Left ventricle myocardium superior (tissue), 1 donor: ENCODE results near the gene CST2. TPM values are rescaled to one million over a fixed set of nuclear protein-coding genes. Genes with fewer than 3 reads are reported as not detected.
"Not testable (repeated sequence)": the region's sequence is repeated elsewhere in the genome, so short reads cannot be mapped to it uniquely, and the experiment has no call there.

ENCODE experiments used
- ATAC-seq: fragments of 200-7000 bp; cut with Tn5 transposase; one replicate; pipeline ENCODE4 v1.9.1; 2020; ENCODE audit warnings: mild to moderate bottlenecking, moderate library complexity
- DNase-seq: peaks from one replicate; pipeline ENCODE4 v3.0.0-alpha.2; 2020
- intact Hi-C: fragments of 100-400 bp; cut with micrococcal nuclease; formaldehyde crosslinking; loops from one replicate; pipeline ENCODE4 v1.11.0; 2022
- total RNA-seq: library from RNA; stranded (reverse); fragmentation: NEBNext Ultra II Directional; extraction: Animal tissue kit (Norgen Biotek cat#: 25700); gene quantifications from one replicate; pipeline ENCODE4 v1.2.1, GENCODE V29; 2021
- donor health status: DM: no; HTN: yes; CAD: no; lungs with severe emphysema.

CST2 gene
- total RNA-seq, 1 donor from 2014 or later: not detected

DNA sequence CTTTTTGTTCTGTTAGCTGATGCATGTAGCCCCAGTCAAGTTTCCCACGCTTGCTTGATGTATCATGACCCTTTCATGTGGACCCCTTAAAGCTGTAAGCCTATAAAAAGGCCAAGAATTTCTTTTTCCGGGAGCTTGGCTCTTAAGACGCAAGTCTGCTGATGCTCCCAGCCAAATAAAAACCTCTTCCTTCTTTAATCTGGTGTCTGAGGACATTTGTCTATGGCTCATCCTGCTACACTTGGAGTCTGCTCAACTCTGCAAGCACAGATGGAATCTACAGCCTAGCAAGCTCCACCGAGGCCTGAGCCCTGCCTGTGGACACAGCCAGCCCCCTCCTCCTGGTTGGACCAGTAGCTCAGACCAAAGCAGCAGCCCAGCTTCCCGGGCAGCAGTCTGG lies 3.4 kb downstream of the CST2 start:
- ATAC-seq: no peak
- intact Hi-C loops: no loop called here

GRCh38 chr20:23820493-23820892 lies 6.0 kb downstream of the CST2 start:
- DNase-seq (no peak), ATAC-seq (no peak)
- intact Hi-C loops: no loop called here

More for the DNA sequence above, 3.4 kb downstream of the CST2 start:
- no peak for DNase-seq

DNA sequence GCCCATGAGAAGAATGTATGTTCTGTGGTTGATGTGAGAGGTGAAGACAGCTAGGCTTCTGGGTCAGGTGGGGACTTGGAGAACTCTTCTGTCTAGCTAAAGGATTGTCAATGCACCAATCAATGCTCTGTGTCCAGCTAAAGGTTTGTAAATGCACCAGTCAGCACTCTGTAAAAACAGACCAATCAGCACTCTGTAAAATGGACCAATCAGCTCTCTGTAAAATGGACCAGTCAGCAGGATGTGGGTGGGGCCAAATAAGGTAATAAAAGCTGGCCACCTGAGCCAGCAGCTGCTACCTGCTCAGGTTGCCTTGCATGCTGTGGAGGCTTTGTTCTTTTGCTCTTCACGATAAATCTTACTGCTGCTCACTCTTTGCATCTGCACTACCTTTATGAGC lies 15.0 kb downstream of the CST2 start:
- intact Hi-C loops, ATAC-seq, DNase-seq: not testable (repeated sequence)

DNA sequence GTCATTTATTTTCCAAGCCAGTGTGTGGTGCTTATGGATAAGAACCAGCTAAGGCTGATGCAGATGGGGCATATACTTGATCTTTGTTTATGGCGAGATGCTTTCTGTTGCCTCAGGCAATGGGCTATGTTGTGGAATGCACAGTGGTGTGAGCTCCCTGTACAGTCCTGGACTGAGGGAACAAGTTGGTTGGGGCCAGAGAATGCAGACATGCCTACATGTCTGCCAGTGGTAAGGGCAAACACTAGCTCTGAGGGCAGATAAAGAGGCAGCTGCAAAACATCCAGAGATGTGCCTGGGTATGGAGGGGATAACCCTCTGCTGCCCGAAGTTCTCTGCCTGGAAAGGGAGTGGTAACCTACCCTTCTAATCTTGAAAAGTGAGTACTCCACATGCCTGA lies 16.2 kb downstream of the CST2 start:
- DNase-seq, ATAC-seq, intact Hi-C loops: not testable (repeated sequence)

DNA sequence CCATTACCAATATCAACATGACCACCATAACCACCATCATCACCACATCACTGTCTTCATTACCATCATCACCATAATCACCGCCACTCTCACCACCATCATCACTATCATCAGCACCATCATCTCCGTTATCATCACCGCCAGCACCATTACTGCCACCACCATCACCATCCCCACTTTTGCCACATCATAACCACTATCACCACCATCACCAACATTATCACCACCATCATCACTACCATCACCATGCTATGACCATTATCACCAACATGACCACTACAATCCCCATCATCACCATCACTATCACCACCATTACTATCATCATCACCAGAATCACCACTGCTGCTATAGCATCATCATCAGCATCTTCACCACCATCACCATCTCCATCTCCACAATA lies 25.7 kb downstream of the CST2 start:
- ATAC-seq: no peak
- intact Hi-C loops: no loop called here
- DNase-seq: no peak

- DNase-seq, intact Hi-C loops: not testable (repeated sequence)
- peak; percentile 39 for ATAC-seq
Observed at GRCh38 chr20:23799216-23799847, 27.2 kb downstream of the CST2 start.

DNA sequence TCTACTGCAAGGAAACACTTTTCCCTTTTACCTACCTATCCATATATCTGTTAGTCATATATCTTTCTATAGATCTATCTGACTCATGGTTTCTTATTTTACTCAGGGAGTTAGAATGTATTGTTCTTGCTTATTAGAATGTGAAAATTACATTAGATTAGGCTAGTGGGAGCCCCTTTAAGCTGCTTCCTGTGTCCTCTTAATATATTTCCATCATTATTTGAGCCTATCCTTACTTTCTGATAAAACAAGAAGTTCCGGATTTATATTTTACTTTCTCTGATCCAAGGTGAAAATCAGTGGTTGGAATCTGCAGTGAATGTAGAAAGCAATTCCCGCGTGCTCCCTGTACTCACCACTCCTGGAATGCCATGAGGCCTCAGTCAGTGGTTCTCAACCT lies 31.0 kb downstream of the CST2 start:
- intact Hi-C loops: no loop called here
- DNase-seq (no peak), ATAC-seq (no peak)

- intact Hi-C loops: no loop called here
- ATAC-seq: no peak
- DNase-seq: no peak
Observed at GRCh38 chr20:23794841-23795240, 31.7 kb downstream of the CST2 start.

- DNase-seq (no peak), ATAC-seq (no peak)
- intact Hi-C loops: no loop called here
Observed at GRCh38 chr20:23794065-23794464, 32.5 kb downstream of the CST2 start.

DNA sequence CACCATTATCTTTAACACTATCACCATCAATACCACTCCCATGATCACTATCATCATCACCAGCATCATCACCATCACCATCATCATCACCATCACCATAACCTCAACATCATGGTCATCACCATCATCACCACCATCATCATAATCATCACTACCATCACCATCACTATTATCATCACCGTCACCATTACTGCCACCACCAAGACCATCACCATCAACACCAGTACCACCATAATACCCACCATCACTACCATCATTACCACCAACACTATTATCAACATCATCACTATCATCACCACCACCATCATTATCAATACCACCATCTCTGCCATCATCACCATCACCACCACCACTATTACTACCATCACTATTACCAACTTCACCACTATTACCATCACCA lies 43.1 kb downstream of the CST2 start:
- ATAC-seq (no peak), DNase-seq (no peak)
- intact Hi-C loops: no loop called here

GRCh38 chr20:23782366-23782983 lies 44.1 kb downstream of the CST2 start:
- ATAC-seq (peak; percentile 26), DNase-seq (no peak)
- intact Hi-C loops: no loop called here

DNA sequence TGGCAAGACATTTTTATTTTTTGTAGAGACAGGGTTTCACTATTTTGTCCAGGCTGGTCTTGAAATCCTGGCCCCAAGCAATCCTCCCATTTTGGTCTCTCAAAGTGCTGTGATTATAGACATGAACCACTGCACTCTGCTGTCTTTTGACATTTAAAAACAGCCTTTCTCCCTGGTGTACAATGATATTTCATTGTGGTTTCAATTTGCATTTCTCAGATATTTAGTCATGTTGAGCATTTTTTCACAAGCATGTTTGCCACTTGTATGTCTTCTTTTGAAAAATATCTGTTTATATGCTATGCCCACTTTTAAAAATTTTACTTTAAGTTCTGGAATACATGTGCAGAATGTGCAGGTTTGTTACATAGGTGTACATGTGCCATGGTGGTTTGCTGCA lies 47.9 kb downstream of the CST2 start:
- DNase-seq, ATAC-seq, intact Hi-C loops: not testable (repeated sequence)

- intact Hi-C loops, ATAC-seq: not testable (repeated sequence)
Observed at GRCh38 chr20:23777380-23777779, 49.1 kb downstream of the CST2 start.

GRCh38 chr20:23776067-23776771 lies 50.3 kb downstream of the CST2 start:
- intact Hi-C loops: no loop called here
- DNase-seq: no peak
- ATAC-seq: no peak

More at GRCh38 chr20:23777380-23777779, 49.1 kb downstream of the CST2 start:
- not testable (repeated sequence) for DNase-seq

DNA sequence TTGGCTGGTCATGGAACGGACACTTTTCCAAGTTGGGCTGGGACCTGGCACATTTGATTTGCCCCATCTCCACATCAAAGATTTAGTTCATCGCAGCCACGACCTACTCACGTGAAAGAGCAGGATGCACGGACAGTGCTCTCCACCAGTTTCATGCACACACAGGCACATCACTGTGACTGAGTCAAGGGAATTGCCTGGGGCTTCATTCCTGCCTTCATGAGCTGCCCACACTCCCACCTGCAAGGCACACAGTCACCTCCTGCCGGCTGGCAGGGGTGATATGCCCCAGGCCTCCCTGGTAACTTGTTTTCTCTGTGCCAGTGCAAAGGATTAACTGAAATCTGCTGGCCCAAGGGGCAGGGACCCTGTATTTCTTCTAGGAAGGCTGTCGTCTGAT lies 52.4 kb downstream of the CST2 start:
- intact Hi-C loops: no loop called here
- ATAC-seq (no peak), DNase-seq (no peak)

Other genes with a start within 250 kb of the CST2 start
- not detected for gene CST9, start 220.8 kb downstream of the CST2 start, total RNA-seq
- 887 TPM for gene CST3, start 188.8 kb downstream of the CST2 start, total RNA-seq
- gene CST4, start 137.7 kb downstream of the CST2 start, total RNA-seq: not detected
- gene CST1, start 75.8 kb downstream of the CST2 start, total RNA-seq: not detected
- not detected for gene CST5, start 53.0 kb upstream of the CST2 start, total RNA-seq
- not detected for gene GGTLC1, start 162.1 kb upstream of the CST2 start, total RNA-seq